Fibroblast of mammary gland (primary cell): Measurements from ENCODE around the gene LRRK1.
A peak's percentile ranks its signal among the peaks of the same experiment; 100 is the strongest.

ENCODE experiments used
- DNase-seq: peaks from one replicate; pipeline ENCODE4 v3.0.0-alpha.2; 2010; ENCODE audit warnings: low read depth
- H3K4me3 ChIP-seq: 2 replicates; pipeline ENCODE4 v1.5.1; 2011; ENCODE audit warnings: low read depth, mild to moderate bottlenecking, low read length, moderate library complexity; ENCODE audit not compliant: control insufficient read depth
- TF ChIP-seq, protein P1 (sequence below): conservative IDR thresholded peaks from 2 replicates; pipeline ENCODE4 v1.5.1; 2011; ENCODE audit warnings: low read depth, low read length, inconsistent platforms; ENCODE audit not compliant: control insufficient read depth, insufficient read depth

Gene LRRK1

DNA sequence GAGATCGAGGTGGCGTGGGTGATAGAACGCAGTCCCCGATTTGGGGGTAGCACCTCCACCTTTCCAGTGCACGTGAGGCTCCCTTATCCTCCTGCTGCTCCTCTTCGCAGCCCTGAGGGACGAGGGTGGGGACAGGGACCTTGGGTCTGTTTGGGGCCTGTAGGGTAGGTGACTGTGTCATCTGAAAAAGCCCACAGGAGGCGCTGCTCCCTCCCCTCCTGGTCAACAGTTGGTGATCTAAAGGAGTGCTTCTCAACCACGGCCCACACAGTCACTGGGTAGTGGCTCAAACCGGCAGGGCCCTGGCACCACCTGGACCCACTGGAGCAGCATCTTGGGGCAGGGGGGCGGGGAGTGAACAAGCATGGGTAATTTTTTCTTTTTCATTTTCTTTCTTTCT, 7.1 kb downstream of the LRRK1 start:
- no peak overlapping the region for H3K4me3 ChIP-seq
- DNase-seq = no peak
- TF ChIP-seq, protein P1, sequence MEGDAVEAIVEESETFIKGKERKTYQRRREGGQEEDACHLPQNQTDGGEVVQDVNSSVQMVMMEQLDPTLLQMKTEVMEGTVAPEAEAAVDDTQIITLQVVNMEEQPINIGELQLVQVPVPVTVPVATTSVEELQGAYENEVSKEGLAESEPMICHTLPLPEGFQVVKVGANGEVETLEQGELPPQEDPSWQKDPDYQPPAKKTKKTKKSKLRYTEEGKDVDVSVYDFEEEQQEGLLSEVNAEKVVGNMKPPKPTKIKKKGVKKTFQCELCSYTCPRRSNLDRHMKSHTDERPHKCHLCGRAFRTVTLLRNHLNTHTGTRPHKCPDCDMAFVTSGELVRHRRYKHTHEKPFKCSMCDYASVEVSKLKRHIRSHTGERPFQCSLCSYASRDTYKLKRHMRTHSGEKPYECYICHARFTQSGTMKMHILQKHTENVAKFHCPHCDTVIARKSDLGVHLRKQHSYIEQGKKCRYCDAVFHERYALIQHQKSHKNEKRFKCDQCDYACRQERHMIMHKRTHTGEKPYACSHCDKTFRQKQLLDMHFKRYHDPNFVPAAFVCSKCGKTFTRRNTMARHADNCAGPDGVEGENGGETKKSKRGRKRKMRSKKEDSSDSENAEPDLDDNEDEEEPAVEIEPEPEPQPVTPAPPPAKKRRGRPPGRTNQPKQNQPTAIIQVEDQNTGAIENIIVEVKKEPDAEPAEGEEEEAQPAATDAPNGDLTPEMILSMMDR = peak; percentile 11

DNA sequence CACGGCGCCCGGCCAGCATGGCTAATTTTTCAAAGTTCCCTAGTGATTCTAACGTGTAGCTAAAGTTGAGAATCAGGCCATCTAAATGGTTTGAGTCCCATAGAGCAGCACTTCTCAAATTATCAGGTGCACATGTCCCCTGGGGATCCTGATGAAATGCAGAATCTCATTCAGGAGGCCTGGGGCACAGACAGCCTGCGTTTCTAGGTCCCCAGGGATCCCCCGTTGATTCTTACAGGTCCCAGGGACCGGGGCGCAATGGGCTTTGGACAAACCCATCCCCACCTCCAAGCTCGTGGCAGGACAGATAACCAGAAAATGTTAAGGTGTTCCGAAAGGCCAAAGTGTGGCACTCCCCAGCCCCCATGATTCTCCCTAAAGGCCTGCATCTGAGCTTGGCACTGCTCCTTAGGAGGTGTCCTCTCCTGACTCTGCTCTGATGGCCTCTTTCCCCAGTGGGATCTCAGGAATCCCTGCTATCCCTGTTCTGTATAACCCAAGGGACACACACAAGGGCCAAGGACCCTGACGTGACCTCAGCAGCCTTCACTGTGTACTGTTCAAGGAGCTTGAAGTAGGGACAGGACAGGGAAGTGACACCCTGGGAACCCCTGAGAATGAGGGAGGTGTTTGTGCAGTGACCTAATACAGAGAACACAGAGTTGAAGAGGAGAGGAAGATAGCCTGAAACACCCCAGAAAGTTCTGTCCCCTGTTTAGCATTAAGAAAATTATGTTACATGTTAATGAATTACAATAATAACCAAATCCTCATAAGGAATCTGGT, 8.0 kb downstream of the LRRK1 start:
- TF ChIP-seq, protein P1 = no peak
- no peak overlapping the region for H3K4me3 ChIP-seq
- DNase-seq = no peak

DNA sequence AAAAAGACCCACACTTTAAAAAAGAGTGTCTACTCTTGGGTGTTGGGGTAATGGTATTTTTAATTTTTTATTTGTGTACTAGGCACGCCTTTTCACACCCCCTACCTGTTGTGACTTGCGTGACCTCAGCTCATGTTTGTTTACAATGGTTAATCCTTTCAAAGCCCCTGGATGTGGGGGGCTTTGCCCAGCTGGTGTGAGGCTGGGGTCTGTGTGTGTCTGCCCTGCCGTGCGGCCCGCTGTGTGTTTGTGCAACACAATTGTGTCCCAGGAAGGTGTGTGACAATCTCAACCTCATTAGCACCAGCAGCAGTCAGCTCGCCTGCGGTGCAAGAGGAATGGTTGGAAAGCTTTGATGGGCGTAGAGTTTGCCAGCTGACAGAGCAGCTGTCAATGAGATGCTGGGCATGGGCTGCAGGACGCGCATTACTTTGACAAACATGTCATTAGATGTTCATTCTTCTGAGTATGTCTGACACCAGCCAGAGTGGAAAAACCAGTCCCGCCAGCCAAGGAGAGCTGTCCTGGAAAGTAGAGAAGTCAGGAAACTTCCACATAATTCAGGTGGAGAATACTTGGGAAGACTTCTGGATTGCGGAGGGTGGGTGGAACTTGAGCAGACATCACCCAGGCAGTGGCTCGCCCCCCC, 9.6 kb downstream of the LRRK1 start:
- TF ChIP-seq, protein P1 = no peak
- H3K4me3 ChIP-seq = no peak overlapping the region
- DNase-seq = no peak

DNA sequence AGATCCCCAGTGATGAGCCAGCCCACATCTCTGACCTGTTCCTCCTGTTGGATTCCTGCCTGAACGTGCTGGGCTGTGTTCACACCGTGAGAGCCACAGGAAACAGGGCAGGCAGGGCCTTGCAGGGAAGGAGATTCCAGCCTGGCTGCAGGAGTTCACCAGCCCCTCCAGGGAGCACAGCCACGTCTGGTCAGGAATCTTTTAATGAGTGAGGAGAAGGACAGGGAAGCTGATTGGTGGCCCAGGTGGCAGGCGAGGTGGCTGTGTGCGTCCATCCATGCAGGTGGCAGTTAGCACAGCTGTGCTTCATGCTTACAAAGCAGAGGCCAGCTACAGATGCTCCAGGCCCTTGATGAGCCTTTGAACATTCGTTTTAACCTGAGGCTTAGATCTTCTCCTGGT, 10.5 kb downstream of the LRRK1 start:
- TF ChIP-seq, protein P1 = no peak
- DNase-seq = no peak
- no peak overlapping the region for H3K4me3 ChIP-seq

DNA sequence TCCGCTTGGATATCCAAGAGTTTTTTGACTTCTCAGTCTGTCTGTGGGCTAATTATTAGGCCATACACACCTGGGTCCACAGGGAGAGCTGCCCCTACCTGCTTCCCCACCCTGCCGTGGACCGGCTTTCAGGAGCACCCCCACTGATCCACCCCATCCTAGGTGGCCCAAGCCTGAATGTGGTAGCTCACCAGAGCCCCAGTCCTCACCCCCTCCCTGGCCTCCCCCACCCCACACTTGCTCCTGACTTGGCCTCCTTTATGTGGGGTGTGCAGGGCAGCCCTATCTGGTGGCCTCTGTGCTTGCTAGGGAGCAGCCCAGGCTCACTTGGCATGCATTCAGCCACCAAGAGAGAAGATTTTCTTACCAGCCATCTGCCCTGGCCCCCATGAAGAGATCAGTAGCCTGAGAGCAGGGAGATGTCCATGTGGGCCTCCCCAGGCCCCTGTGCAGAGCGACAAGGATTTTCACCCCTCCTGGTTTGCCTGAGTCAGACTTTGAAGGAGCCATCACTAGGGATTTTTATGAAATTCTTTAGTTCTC, 11.2 kb downstream of the LRRK1 start:
- no peak for DNase-seq
- TF ChIP-seq, protein P1 = no peak
- no peak overlapping the region for H3K4me3 ChIP-seq

DNA sequence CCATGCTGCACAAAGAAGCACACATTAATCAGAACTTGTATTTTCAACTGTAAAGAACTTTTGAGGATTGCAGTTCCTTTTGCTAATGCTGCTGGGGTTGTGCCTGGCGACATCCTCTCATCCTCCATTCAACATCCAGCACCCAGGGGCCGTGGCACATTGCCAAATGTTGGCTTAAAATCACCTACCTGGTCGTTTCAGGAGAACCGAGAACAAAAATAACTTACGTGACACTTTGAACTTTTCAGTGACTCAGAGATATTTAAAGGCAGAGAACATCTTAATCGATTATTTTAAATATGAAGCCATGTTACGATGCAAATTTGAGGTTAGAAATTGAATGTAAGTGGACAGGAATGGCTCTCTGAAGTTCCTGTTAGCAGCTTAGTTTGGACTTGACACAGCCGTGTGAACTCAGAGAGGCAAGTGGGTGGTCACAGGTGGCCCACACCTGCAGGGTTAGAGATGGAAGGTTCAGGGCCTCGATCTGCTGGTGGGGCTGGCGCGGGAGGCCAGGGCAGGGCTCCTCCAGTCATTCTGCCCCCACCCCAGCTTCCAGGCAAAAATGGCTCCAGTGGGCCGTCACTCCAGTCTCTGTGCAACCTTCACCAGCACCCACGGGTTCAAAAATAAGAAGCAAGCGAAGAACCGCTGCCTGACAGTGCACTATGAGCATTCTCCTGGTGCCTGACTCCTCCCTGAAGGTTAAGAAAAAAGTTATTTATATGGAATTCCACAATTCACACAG, 12.2 kb downstream of the LRRK1 start:
- H3K4me3 ChIP-seq = no peak overlapping the region
- DNase-seq = no peak
- TF ChIP-seq, protein P1 = no peak
